HG03354 (cell line): ENCODE measurements around the gene GALNT17.

Experiments
- ATAC-seq: cut with Tn5 transposase; IDR thresholded peaks from one replicate; pipeline ENCODE4 v1.9.1; 2021; ENCODE audit warnings: mild to moderate bottlenecking; ENCODE audit not compliant: unreplicated experiment, poor library complexity, severe bottlenecking

The GALNT17 gene

GRCh38 chr7:71424166-71425035 is 292.5 kb downstream of the GALNT17 start:
- no peak for ATAC-seq

- no peak for ATAC-seq
Observed at GRCh38 chr7:71429083-71429482, 297.1 kb downstream of the GALNT17 start.

- ATAC-seq: no peak
Observed at GRCh38 chr7:71430246-71430645, 298.3 kb downstream of the GALNT17 start.

GRCh38 chr7:71439321-71439720 is 307.4 kb downstream of the GALNT17 start:
- ATAC-seq: no peak

GRCh38 chr7:71442492-71443190 is 310.7 kb downstream of the GALNT17 start:
- no peak for ATAC-seq

- ATAC-seq: no peak
Observed at GRCh38 chr7:71443191-71443530, 311.2 kb downstream of the GALNT17 start.

GRCh38 chr7:71444130-71444529 is 312.2 kb downstream of the GALNT17 start:
- ATAC-seq: no peak

- ATAC-seq: no peak
Observed at GRCh38 chr7:71453630-71454029, 321.7 kb downstream of the GALNT17 start.

GRCh38 chr7:71454981-71455380 is 323.0 kb downstream of the GALNT17 start:
- no peak for ATAC-seq

GRCh38 chr7:71457021-71457420 is 325.1 kb downstream of the GALNT17 start:
- ATAC-seq: no peak

- no peak for ATAC-seq
Observed at GRCh38 chr7:71457846-71458590, 326.1 kb downstream of the GALNT17 start.

- ATAC-seq: no peak
Observed at GRCh38 chr7:71459132-71459531, 327.2 kb downstream of the GALNT17 start.

GRCh38 chr7:71461572-71461971 is 329.6 kb downstream of the GALNT17 start:
- no peak for ATAC-seq

GRCh38 chr7:71465741-71466189 is 333.8 kb downstream of the GALNT17 start:
- ATAC-seq: no peak

GRCh38 chr7:71466448-71467145 is 334.7 kb downstream of the GALNT17 start:
- ATAC-seq: no peak

GRCh38 chr7:71470326-71470725 is 338.4 kb downstream of the GALNT17 start:
- ATAC-seq: no peak

GRCh38 chr7:71470830-71471229 is 338.9 kb downstream of the GALNT17 start:
- no peak for ATAC-seq

GRCh38 chr7:71472962-71473361 is 341.0 kb downstream of the GALNT17 start:
- no peak for ATAC-seq

- ATAC-seq: no peak
Observed at GRCh38 chr7:71473366-71473967, 341.5 kb downstream of the GALNT17 start.
